HAP-1 (cell line): ENCODE data around the gene BCOR.
A peak's percentile ranks its signal among the peaks of the same experiment; 100 is the strongest.

Source experiments
- DNase-seq, 2 experiments: peaks; one replicate each; pipeline ENCODE4 v3.0.0-alpha.2; 2016 to 2020; ENCODE audit warnings: low spot score in 2 of 2
- H3K27me3 ChIP-seq: fragments of 250-450 bp; sonication (Bioruptor Pico); 2 replicates; pipeline ENCODE4 v1.5.1; 2020; ENCODE audit warnings: low read depth, mild to moderate bottlenecking, moderate library complexity
- H3K36me3 ChIP-seq: fragments of 250-450 bp; sonication (Bioruptor Pico); replicated peaks from 2 replicates; pipeline ENCODE4 v1.5.1; 2020; ENCODE audit warnings: mild to moderate bottlenecking
- H3K4me1 ChIP-seq: fragments of 250-450 bp; sonication (Bioruptor Pico); 2 replicates; pipeline ENCODE4 v1.5.1; 2020; ENCODE audit warnings: mild to moderate bottlenecking
- H3K4me3 ChIP-seq: fragments of 250-450 bp; sonication (Bioruptor Pico); 2 replicates; pipeline ENCODE4 v1.5.1; 2020; ENCODE audit warnings: mild to moderate bottlenecking, moderate library complexity
- H3K9me3 ChIP-seq: fragments of 250-450 bp; sonication (Bioruptor Pico); 2 replicates; pipeline ENCODE4 v1.5.1; 2020; ENCODE audit warnings: mild to moderate bottlenecking, moderate library complexity
- in situ Hi-C: fragments of 300-500 bp; cut with MboI; formaldehyde crosslinking; loops from 3 replicates; pipeline ENCODE4 v1.14.3; 2020; ENCODE audit warnings: low sequenced_read_pairs, inconsistent platforms, mixed read lengths

The BCOR gene

DNA sequence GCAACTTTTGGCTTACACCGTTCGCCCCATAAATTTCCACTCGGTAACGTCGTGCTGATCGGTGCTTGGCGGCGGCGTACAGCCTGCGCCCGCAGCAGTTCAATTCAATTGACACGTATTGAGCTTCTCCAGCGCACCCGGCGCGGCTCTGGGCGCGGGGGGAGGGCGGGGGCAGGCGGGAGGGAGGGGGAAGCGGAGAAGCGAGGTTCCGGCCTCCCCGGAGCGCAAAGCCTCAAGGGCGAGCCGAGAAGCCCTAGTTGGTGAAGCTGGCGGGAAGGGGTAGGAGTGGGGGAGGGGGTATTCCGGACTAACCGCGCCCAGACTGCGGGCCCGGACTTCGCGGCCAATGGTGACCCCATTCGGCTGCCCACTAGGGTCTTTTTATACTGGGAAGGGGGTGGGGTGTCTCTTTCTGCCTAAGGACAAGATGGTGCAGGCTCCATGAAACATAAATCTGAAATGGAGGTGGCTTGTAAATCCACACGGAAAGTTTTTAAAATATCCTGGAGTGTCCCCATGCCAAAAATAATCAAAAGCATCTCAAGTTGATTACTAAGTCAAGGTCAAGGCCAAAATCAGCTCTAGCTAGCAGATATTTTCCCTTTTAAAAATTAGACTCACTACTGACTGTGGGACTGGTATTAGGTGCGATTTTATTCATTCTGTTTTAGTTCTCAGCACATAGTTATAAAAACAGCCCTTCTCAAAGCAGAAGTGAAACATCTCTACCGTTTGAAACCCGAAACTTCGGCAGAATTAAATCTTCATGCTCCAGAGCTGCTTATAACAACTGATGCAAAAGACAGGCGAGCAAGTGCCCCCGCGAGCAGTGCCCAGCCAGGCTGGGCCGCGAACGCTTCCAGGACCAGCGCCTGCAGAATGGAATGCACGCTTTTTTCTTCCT, 1.5 kb upstream of the BCOR start:
- H3K9me3 ChIP-seq, result no peaks in the 10 kb centered on the region
- H3K4me1 ChIP-seq, result peaks cover 32% of the 10 kb centered on the region
- in situ Hi-C loops, result no loop called here
- peak overlapping the region; percentile 64 for H3K4me3 ChIP-seq
- peak; percentile 45 to 82 for DNase-seq
- H3K27me3 ChIP-seq, result no peaks in the 10 kb centered on the region
- H3K36me3 ChIP-seq, result peaks cover 3% of the 10 kb centered on the region

DNA sequence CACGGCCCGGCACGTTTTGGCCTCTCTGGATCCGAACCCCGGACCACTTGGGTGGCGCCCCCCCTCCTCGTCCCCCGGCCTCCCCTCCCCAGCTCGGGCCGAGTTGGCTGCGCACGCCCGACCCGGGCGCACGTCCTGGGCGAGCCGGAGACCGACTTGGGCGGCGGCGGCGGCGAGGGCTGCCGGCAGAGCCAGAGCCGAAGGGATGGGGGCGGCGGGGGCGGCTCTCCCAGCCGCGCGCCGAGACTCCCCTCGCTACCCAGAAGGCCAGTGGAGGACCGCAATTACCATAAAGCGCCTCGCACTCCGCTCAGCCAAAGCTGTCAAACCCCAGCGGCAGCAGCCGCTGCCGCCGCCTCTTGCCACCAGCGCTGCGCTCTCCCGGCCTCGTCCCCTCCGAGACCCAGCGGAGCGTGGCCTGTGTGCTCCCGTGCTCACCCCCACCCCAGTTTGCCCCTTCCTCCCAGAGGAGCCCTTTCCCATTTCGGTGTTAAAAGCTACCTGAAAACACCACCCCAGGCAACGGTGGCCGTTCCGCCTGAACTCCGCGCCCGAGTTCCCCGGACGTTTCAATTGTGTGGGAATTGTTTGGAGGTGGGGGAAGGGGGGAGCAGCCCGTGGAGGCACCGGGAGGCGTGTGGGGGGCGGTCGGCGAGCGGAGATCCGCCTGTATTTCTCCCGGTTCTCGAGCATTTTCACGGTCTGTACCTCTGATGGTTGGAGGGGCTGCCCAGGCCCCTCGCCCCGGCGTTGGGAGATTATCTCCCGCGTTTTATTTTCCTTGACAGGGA, 701 bp upstream of the BCOR start:
- Histone ChIP-seq H3K9me3 (no peaks in the 10 kb centered on the region), H3K27me3 (no peaks in the 10 kb centered on the region), H3K4me1 (peaks cover 35% of the 10 kb centered on the region), H3K36me3 (peaks cover 3% of the 10 kb centered on the region), H3K4me3 (peak overlapping the region; percentile 64)
- DNase-seq, result peak; percentile 71 to 83
- in situ Hi-C loops, result no loop called here

DNA sequence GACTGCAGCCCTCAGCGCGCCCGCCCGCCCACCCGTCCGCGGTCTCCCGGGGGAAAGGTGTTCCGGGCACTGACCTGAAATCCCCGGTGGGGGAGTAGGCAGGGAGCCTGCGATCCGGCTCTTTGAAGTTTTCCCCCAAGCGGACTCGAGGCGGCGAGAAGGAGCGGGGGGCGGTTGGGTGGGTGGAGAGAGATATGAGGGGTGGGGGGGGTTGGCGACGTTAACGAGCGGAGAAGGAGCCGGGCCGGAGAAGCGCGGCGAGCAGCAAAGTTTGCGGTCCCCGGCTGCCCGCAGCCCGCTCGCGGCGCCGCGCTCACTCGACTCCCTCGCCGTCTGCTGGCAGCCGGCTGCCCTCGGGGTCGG, 636 bp downstream of the BCOR start:
- peak in 1 of 2 experiments; percentile 61 for DNase-seq
- H3K4me1 ChIP-seq, result peaks cover 49% of the 10 kb centered on the region
- H3K27me3 ChIP-seq, result no peaks in the 10 kb centered on the region
- no peaks in the 10 kb centered on the region for H3K9me3 ChIP-seq
- H3K36me3 ChIP-seq, result peaks cover 3% of the 10 kb centered on the region; the same call in 1 of the 2 replicates
- peak overlapping the region; percentile 64 for H3K4me3 ChIP-seq
- in situ Hi-C loops, result no loop called here

DNA sequence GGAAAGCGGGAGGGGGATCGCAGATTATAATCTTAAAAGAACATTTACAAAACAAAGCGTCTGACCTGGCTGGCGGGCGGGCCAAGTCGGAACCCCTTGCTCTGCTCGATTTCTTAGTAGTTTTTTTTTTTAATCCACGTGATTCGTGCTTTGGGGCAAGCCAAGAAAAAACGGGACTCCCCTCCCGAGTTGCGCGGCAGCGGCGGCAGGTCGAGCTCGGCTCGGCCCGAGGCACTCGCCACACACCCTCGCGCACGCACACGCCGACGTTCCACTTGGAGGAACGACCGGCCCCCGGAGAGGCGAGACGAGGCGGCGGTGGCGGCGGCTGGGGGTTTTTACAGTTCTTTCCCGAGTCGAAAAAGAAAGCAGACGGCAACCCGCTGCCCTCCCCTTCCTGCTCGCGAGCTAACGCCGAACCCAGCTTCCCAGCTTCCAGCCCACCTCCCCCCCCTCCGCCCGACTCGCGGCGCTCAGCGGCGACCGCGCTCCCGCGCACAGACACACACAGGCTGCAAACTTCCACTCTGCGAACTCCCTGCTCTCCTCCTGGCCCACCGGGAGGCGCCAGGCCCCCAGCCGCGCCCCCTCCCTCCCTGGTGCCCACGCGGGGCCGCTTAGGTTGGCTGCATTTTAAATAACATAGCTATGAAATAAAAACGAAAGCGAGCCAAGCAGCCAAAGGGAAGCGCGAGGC, 1.2 kb downstream of the BCOR start:
- Histone ChIP-seq H3K4me1 (peaks cover 49% of the 10 kb centered on the region), H3K4me3 (peak overlapping the region; percentile 64), H3K27me3 (no peaks in the 10 kb centered on the region), H3K36me3 (peaks cover under 1% of the 10 kb centered on the region; the same call in 1 of the 2 replicates), H3K9me3 (no peaks in the 10 kb centered on the region)
- peak; percentile 68 to 82 for DNase-seq
- in situ Hi-C loops, result no loop called here

DNA sequence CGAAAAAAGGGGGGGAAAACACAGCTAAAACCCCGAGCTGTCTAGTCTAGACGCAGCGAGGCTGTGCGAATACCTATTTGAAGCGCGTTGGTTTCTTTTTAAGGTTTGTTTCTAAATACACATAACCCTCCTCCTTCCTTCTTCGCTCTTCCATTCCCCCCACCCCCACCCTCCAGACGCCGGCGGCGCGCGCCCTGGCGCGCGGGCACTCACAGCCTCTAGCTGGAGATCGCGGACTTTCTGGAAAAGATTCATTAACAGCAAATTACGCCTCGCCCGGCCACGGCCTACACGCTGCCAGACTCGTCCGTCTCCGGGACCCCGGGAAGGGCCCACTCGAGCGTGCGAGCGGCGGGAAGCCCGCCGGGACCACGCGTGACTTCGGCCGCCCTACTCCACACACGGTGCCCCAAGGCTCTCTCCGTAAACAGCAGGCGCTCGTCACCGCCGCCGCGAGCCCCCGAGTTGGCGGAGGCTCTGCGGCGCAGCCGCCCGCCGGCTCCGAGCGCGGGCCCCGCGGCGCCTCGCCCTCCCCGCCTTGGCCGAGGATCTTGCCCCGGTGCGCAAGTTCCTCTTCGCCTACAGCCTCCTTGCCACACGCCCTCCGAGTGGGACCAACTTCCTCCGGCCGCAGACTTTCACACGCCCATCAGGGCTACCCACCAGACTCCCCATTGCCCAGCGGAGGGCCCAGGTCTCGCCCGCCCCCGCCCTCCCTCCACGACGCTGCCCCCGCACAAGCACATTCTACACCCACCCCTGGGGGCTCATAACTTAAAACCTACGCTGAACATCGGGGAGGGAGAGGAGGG, 2.0 kb downstream of the BCOR start:
- H3K27me3 ChIP-seq, result no peaks in the 10 kb centered on the region
- no peaks in the 10 kb centered on the region for H3K36me3 ChIP-seq
- in situ Hi-C loops, result no loop called here
- H3K4me1 ChIP-seq, result peaks cover 49% of the 10 kb centered on the region
- peak in 1 of 2 experiments; percentile 65 for DNase-seq
- H3K9me3 ChIP-seq, result no peaks in the 10 kb centered on the region
- H3K4me3 ChIP-seq, result peak overlapping the region; percentile 64

DNA sequence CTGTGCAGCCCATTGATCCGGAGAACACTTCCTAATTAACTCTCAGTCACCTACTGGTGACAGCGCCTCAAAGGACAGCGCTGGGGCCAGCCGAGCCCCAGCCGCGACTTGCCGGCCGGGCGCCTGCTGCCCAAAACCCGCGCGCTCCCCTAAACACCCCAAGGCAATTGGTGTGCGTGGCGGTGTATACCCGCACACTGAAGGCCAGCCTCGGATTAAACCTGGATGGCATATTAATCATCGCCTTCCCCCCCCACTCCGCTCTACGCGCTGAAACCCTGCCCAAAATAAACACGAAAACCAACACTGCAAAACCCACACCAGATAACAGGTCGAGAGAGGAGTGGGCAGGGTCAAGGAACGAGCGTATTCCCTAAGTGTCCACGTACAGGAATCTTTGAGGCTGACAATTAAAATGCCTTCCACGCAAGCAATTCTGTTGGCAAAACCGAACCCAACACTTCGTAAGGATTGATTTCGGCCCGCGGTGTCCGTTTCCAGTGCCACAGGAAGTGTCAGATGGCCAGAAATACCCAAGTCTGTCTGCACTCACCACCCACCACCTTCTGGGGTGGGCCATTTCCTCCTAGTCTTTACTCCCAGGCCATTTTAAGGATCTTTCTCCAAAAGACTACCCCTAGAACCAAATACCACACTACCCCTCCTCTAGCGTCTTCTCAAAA, 2.7 kb downstream of the BCOR start:
- Histone ChIP-seq H3K9me3 (no peaks in the 10 kb centered on the region), H3K4me1 (peaks cover 46% of the 10 kb centered on the region)
- in situ Hi-C loops, result no loop called here

DNA sequence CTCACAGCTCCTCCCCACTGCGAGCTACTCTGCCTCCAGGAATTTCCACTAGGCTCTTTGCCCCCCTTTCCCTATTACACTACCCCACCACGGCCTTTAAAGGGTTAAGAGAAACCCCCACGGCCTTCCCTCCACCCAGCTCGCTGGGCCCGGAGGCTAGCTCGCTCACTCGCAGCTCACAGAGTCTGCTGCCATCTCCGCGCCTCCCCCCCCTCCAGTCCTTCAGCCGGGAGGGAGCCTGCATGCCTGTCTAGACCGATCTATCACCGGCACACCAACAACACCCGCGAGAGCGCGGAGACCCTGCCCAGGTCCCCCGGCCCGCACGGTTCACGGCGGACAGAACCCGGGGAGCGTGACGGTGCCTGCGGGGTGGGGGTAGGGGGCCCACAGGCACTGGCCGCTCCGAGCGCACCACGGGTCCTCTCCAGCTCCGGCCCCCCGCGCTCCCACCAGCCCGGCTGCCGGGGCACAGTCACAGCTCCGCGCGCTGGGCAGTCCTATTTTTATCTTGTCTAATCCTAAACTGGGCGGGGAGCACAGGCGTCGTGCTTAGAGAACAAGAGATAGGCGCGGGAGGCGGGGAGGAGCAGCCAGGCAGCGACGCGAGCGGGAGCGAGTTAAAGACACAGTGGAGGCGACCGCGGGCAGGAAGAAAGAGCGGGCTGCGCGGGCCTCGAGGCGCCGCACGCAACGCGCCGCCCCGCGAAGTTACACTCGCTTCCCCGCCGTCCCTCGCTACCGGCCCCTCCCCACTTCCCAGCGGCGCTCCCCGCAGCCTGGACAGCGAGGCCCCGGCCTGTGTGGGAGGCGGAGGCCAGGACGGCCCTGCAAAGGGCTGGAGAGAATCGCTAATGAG, 3.5 kb downstream of the BCOR start:
- Histone ChIP-seq H3K9me3 (no peaks in the 10 kb centered on the region), H3K4me3 (peak overlapping the region; percentile 64), H3K27me3 (no peaks in the 10 kb centered on the region), H3K4me1 (peaks cover 43% of the 10 kb centered on the region), H3K36me3 (no peaks in the 10 kb centered on the region)
- in situ Hi-C loops, result no loop called here
- DNase-seq, result peak; percentile 66 to 83

More for the DNA sequence above, 2.7 kb downstream of the BCOR start:
- peak overlapping the region; percentile 64 for H3K4me3 ChIP-seq
- no peaks in the 10 kb centered on the region for H3K36me3 ChIP-seq
- no peaks in the 10 kb centered on the region for H3K27me3 ChIP-seq
- DNase-seq, result peak in 1 of 2 experiments; percentile 33

DNA sequence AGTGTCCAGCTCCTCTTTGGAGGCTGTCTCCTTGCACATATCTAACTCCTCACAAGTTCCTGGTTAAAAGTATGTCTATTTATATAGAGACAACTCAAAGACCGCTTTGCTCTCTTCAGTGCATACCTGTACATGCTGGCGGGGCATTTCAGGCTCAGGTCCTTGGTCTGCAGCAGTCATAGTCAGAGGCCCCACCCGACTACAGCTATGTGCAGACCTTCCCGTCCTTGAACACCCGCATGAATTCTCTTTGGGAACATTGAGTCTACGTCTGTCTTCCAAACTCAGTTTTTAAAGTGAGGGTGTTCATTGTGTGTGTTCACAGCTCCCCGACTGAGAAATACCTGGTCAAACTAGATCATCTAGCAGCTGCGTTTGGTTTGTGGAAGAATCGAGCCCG, 4.2 kb downstream of the BCOR start:
- Histone ChIP-seq H3K36me3 (no peaks in the 10 kb centered on the region), H3K9me3 (no peaks in the 10 kb centered on the region), H3K4me1 (peaks cover 49% of the 10 kb centered on the region), H3K4me3 (peak overlapping the region; percentile 64), H3K27me3 (no peaks in the 10 kb centered on the region)
- peak in 1 of 2 experiments; percentile 23 for DNase-seq
- in situ Hi-C loops, result no loop called here

DNA sequence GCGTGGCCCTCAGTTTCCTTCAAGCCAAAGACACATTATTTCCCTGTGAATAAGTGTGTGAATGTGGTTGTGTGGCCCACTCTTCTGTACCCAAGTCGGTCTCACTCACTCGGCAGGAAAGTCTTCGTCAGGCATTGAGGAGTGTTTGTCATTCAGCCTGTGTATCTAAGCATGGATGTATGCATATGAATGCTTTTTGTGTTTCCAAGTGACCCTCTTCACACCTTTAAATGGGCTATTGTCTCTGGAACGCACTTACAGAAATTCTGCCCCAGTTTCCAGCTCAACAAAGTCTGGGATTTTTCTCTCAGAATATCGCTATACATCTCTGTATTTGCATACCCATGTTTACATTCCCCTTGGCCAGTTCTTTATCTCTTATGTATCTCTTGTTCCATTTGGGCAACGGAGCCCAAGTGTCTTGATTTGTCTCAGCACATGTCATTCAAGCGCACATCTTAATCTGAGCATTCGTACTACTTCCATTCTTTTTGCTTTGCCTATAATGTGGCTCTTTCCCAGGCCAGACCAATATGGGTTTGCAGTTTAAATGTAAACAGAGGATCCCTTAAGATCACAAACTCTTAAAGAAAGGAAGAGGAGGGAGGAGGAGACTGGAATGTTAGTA, 4.8 kb downstream of the BCOR start:
- Histone ChIP-seq H3K4me3 (no peak overlapping the region), H3K27me3 (no peaks in the 10 kb centered on the region), H3K4me1 (peaks cover 56% of the 10 kb centered on the region), H3K9me3 (no peaks in the 10 kb centered on the region), H3K36me3 (no peaks in the 10 kb centered on the region)
- DNase-seq, result peak; percentile 42 to 69
- in situ Hi-C loops, result no loop called here

DNA sequence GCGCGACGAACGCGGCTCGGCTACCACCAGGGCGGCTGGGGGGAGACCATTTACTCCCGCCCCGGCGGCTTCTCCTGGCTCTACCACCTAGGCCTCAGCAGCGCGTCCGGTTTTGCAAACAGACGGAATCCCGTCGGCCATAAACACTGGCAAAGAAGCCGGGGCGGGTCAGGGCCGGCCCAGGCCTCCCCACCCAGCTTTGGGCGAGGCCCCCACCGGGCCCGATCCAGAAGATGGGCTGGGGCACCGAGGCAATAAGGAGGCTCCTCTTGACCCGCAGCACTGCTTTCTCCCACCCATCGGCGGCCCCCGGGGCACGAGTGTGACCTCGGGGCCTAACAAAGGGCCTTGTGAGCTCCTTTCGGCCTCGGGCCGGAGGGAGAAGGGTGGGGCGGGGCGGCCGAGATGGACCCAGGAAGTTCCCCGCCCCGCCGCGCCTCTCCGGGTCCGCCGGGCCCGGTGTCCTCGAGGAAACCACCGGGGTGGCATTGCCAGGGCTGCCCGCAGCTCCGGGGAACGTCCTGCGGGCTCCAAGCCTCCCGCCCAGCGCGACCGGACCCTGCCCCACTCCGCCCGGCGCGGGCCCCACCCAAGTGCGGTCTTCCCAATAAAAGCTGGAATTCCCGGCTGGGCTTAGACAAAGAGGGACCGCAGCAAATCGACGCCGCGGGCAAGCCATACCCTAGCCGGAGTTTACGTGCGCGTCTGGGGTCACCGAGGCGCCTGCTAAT, 5.9 kb downstream of the BCOR start:
- in situ Hi-C loops, result no loop called here
- DNase-seq, result no peak
- peaks cover 67% of the 10 kb centered on the region for H3K4me1 ChIP-seq
- H3K4me3 ChIP-seq, result no peak overlapping the region
- H3K9me3 ChIP-seq, result no peaks in the 10 kb centered on the region
- H3K27me3 ChIP-seq, result no peaks in the 10 kb centered on the region
- no peaks in the 10 kb centered on the region for H3K36me3 ChIP-seq

DNA sequence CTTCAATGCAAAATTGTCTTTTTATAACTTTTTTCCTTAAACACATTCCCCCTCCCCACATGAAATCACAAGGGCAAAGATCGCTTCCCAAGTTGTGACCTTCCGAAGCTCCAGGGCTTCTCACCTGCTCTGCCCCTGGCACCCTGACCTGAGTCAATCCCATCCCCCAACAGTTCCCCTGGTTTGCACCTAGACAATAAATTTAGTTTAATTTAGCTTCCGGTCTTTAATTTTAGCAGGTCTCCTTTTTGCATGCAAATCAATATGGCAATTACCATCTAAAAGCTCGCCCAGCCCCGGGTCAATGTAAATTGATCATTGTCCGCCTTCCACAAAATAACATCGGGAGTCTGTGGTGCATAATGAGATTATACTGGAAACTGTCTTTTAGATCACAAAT, 6.8 kb downstream of the BCOR start:
- Histone ChIP-seq H3K36me3 (no peaks in the 10 kb centered on the region; the same call in 1 of the 2 replicates), H3K27me3 (no peaks in the 10 kb centered on the region), H3K9me3 (no peaks in the 10 kb centered on the region), H3K4me3 (no peak overlapping the region), H3K4me1 (peaks cover 70% of the 10 kb centered on the region)
- peak; percentile 45 to 47 for DNase-seq
- in situ Hi-C loops, result no loop called here
